Hematopoietic multipotent progenitor cell (in vitro differentiated cells): ENCODE data around the gene ADCY4. TPM values are rescaled to one million over a fixed set of nuclear protein-coding genes. Genes with fewer than 3 reads are reported as not detected.
"Not testable (repeated sequence)": the region's sequence is repeated elsewhere in the genome, so short reads cannot be mapped to it uniquely, and the experiment has no call there.

Experiments used
- DNase-seq, 3 donors: peaks; one replicate each; pipeline ENCODE4 v3.0.0-alpha.2; 2011 to 2015; ENCODE audit warnings: low read depth in 2 of 3, low spot score in 2 of 3
- total RNA-seq: library from RNA; depleted of rRNA; stranded (reverse); fragments of >200 nt; gene quantifications from one replicate; pipeline ENCODE4 v1.2.3, GENCODE V29; 2012

The ADCY4 gene
- total RNA-seq, 1 donor = 3.8 TPM

- no peak for DNase-seq
Observed at GRCh38 chr14:24340606-24341005, 5.7 kb upstream of the ADCY4 start.

- peak; percentile 30 to 65 (median 48) for DNase-seq
Observed at GRCh38 chr14:24339284-24340151, 4.6 kb upstream of the ADCY4 start, which contains the start of gene RIPK3. RIPK3 (minus strand) TSS chr14:24339991; CDS start chr14:24339826, 165 bp downstream.

- no peak for DNase-seq
Observed at GRCh38 chr14:24338843-24339242, 4.0 kb upstream of the ADCY4 start.

- no peak for DNase-seq
Observed at GRCh38 chr14:24337824-24338175, 2.9 kb upstream of the ADCY4 start.

GRCh38 chr14:24337144-24337823 lies 2.4 kb upstream of the ADCY4 start:
- DNase-seq = no peak

GRCh38 chr14:24335461-24336171 lies 745 bp upstream of the ADCY4 start:
- peak in 1 of 3 donors; percentile 45 for DNase-seq

GRCh38 chr14:24332268-24332993 lies 2.4 kb downstream of the ADCY4 start:
- DNase-seq = peak; percentile 73 to 93 (median 87)

GRCh38 chr14:24331731-24332267 lies 3.1 kb downstream of the ADCY4 start:
- no peak for DNase-seq

GRCh38 chr14:24330973-24331674 lies 3.7 kb downstream of the ADCY4 start:
- no peak for DNase-seq

GRCh38 chr14:24329736-24330135 lies 5.1 kb downstream of the ADCY4 start:
- DNase-seq = peak in 1 of 3 donors; percentile 71

- no peak for DNase-seq
Observed at GRCh38 chr14:24329073-24329663, 5.7 kb downstream of the ADCY4 start.

- not testable (repeated sequence) for DNase-seq
Observed at GRCh38 chr14:24327914-24328313, 7.0 kb downstream of the ADCY4 start.

- no peak for DNase-seq
Observed at GRCh38 chr14:24327303-24327702, 7.6 kb downstream of the ADCY4 start.

GRCh38 chr14:24325963-24326362 lies 8.9 kb downstream of the ADCY4 start:
- DNase-seq = no peak

- DNase-seq = peak in 1 of 3 donors; percentile 53
Observed at GRCh38 chr14:24325041-24325530, 9.8 kb downstream of the ADCY4 start.

- DNase-seq = no peak
Observed at GRCh38 chr14:24324024-24324423, 10.8 kb downstream of the ADCY4 start.

- no peak for DNase-seq
Observed at GRCh38 chr14:24323341-24323740, 11.5 kb downstream of the ADCY4 start.

GRCh38 chr14:24322672-24323071 lies 12.2 kb downstream of the ADCY4 start:
- DNase-seq = no peak
